ENCODE data around the gene RAI14. TPM values are rescaled to one million over a fixed set of nuclear protein-coding genes. Genes with fewer than 3 reads are reported as not detected.

RAI14 gene
- total RNA-seq, 1 experiment from 2014 or later: 71.5 TPM

GRCh38 chr5:34609951-34610441 is 46.1 kb upstream of the RAI14 start:
- intact Hi-C loops (cut with micrococcal nuclease; ENCODE audit: unreplicated experiment): no loop called here
- H3K9me3 ChIP-seq: no peaks in the 10 kb centered on the region
- ChIA-PET CTCF (no interaction called here), POLR2A (no interaction called here)
- H3K36me3 Mint-ChIP-seq (ENCODE audit: insufficient read depth, unreplicated experiment): no peaks in the 10 kb centered on the region
- no peaks in the 10 kb centered on the region for H3K27me3 ChIP-seq (replicated peaks; ENCODE audit: control insufficient read depth, insufficient read depth, low read length)
- no peaks in the 10 kb centered on the region for H3K4me1 ChIP-seq
- no peak for TF ChIP-seq CTCF (IDR thresholded peaks at IDR 0.05; ENCODE audit: insufficient read depth in 1 of 2, low read depth in 1 of 2, low read length in 1 of 2, severe bottlenecking in 1 of 2, unreplicated experiment in 1 of 2)
- H3K9me3 Mint-ChIP-seq (ENCODE audit: unreplicated experiment): no peaks in the 10 kb centered on the region
- peaks cover 6% of the 10 kb centered on the region for H3K4me1 Mint-ChIP-seq (ENCODE audit: low read depth, unreplicated experiment)
- H3K4me3 Mint-ChIP-seq (ENCODE audit: unreplicated experiment): no peak overlapping the region
- no peak for DNase-seq
- no peak overlapping the region for H3K27ac Mint-ChIP-seq (ENCODE audit: unreplicated experiment)
- H3K4me3 ChIP-seq (ENCODE audit: low read depth, low read length): no peak overlapping the region
- no peaks in the 10 kb centered on the region for H3K36me3 ChIP-seq (ENCODE audit: control insufficient read depth, insufficient read depth, low read length)
- no peaks in the 10 kb centered on the region for H3K27me3 Mint-ChIP-seq (ENCODE audit: insufficient read depth, unreplicated experiment)
- BruUV-seq (replicated peaks): no TSS peak

- no peak overlapping the region for H3K27ac Mint-ChIP-seq (ENCODE audit: unreplicated experiment)
These were observed 45.6 kb upstream of the RAI14 start for GRCh38 chr5:34610546-34610945.

GRCh38 chr5:34611464-34612415 is 44.4 kb upstream of the RAI14 start:
- Mint-ChIP-seq H3K27me3 (ENCODE audit: insufficient read depth, unreplicated experiment) (no peaks in the 10 kb centered on the region), H3K4me3 (ENCODE audit: unreplicated experiment) (no peak overlapping the region), H3K36me3 (ENCODE audit: insufficient read depth, unreplicated experiment) (no peaks in the 10 kb centered on the region), H3K4me1 (ENCODE audit: low read depth, unreplicated experiment) (peaks cover 6% of the 10 kb centered on the region), H3K27ac (ENCODE audit: unreplicated experiment) (no peak overlapping the region), H3K9me3 (ENCODE audit: unreplicated experiment) (no peaks in the 10 kb centered on the region)
- no peak for TF ChIP-seq CTCF (IDR thresholded peaks at IDR 0.05; ENCODE audit: insufficient read depth in 1 of 2, low read depth in 1 of 2, low read length in 1 of 2, severe bottlenecking in 1 of 2, unreplicated experiment in 1 of 2)
- Histone ChIP-seq H3K4me3 (ENCODE audit: low read depth, low read length) (no peak overlapping the region), H3K4me1 (no peaks in the 10 kb centered on the region), H3K36me3 (ENCODE audit: control insufficient read depth, insufficient read depth, low read length) (no peaks in the 10 kb centered on the region), H3K27me3 (replicated peaks; ENCODE audit: control insufficient read depth, insufficient read depth, low read length) (no peaks in the 10 kb centered on the region), H3K9me3 (no peaks in the 10 kb centered on the region)
- BruUV-seq (replicated peaks): no TSS peak
- ChIA-PET POLR2A (no interaction called here), CTCF (no interaction called here)
- DNase-seq: no peak
- intact Hi-C loops (cut with micrococcal nuclease; ENCODE audit: unreplicated experiment): no loop called here

More at GRCh38 chr5:34610546-34610945, 45.6 kb upstream of the RAI14 start:
- Mint-ChIP-seq H3K27me3 (ENCODE audit: insufficient read depth, unreplicated experiment) (no peaks in the 10 kb centered on the region), H3K9me3 (ENCODE audit: unreplicated experiment) (no peaks in the 10 kb centered on the region), H3K4me1 (ENCODE audit: low read depth, unreplicated experiment) (peaks cover 6% of the 10 kb centered on the region), H3K4me3 (ENCODE audit: unreplicated experiment) (no peak overlapping the region), H3K36me3 (ENCODE audit: insufficient read depth, unreplicated experiment) (no peaks in the 10 kb centered on the region)
- no peak overlapping the region for H3K4me3 ChIP-seq (ENCODE audit: low read depth, low read length)
- POLR2A ChIA-PET: no interaction called here
- TF ChIP-seq CTCF (IDR thresholded peaks at IDR 0.05; ENCODE audit: insufficient read depth in 1 of 2, low read depth in 1 of 2, low read length in 1 of 2, severe bottlenecking in 1 of 2, unreplicated experiment in 1 of 2): no peak
- CTCF ChIA-PET: no interaction called here
- no TSS peak for BruUV-seq (replicated peaks)
- no peak for DNase-seq
- H3K4me1 ChIP-seq: no peaks in the 10 kb centered on the region
- no peaks in the 10 kb centered on the region for H3K36me3 ChIP-seq (ENCODE audit: control insufficient read depth, insufficient read depth, low read length)
- intact Hi-C loops (cut with micrococcal nuclease; ENCODE audit: unreplicated experiment): no loop called here
- H3K9me3 ChIP-seq: no peaks in the 10 kb centered on the region
- H3K27me3 ChIP-seq (replicated peaks; ENCODE audit: control insufficient read depth, insufficient read depth, low read length): no peaks in the 10 kb centered on the region
